ENCODE data around the gene FRMD5.
A peak's percentile ranks its signal among the peaks of the same experiment; 100 is the strongest.

Gene FRMD5

DNA sequence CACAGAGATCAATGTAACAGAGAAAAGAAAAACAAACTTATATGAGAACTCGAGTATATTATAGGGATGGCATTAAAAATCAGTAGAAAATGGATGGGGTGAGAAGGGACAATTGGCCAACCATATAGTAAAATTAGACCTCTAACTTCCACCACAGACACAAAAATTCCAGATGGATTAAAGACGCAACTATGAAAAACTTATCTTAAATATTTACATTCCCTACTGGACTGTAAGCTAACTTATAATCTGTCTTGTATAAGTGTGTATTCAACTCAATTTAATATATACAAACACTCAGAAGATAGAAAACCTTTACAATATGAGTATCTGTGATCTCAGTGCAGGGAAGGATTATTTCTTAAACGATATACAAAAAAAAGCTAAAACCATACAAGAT, 373.6 kb downstream of the FRMD5 start:
- H3K4me2 ChIP-seq (ENCODE audit: low read length) = peak overlapping the region; percentile 57
- H3F3A ChIP-seq (ENCODE audit: control insufficient read depth, insufficient read depth) = peaks cover 12% of the 10 kb centered on the region
- peak overlapping the region; percentile 65 for H3K4me3 ChIP-seq (ENCODE audit: low read length)
- H3K36me3 ChIP-seq (ENCODE audit: control insufficient read depth, low read length) = peaks cover 62% of the 10 kb centered on the region
- H3K9me3 ChIP-seq (ENCODE audit: control insufficient read depth, insufficient read depth, low read length) = no peaks in the 10 kb centered on the region
- TF ChIP-seq EZH2phosphoT487 (IDR thresholded peaks at IDR 0.05; ENCODE audit: borderline replicate concordance, low read length) (no peak), CTCF (IDR thresholded peaks at IDR 0.05; ENCODE audit: low read depth, low read length, poor library complexity, severe bottlenecking) (no peak)
- no peak overlapping the region; the same call in 1 of the 2 replicates for H3K27ac ChIP-seq (ENCODE audit: low read depth, low read length)
- peaks cover 56% of the 10 kb centered on the region for H3K4me1 ChIP-seq (ENCODE audit: control insufficient read depth, low read length)
- H3K9me2 ChIP-seq (replicated peaks; ENCODE audit: control insufficient read depth, low read length) = no peaks in the 10 kb centered on the region
- peaks cover 98% of the 10 kb centered on the region for H3K79me2 ChIP-seq (ENCODE audit: control insufficient read depth, low read length)
- no peaks in the 10 kb centered on the region for H3K27me3 ChIP-seq (ENCODE audit: control insufficient read depth, low read length)
- H4K20me1 ChIP-seq (ENCODE audit: control insufficient read depth, insufficient read depth, low read depth, low read length) = peaks cover 7% of the 10 kb centered on the region; the same call in 1 of the 2 replicates
